ENCODE data around the gene SLC6A2.

SLC6A2 gene

DNA sequence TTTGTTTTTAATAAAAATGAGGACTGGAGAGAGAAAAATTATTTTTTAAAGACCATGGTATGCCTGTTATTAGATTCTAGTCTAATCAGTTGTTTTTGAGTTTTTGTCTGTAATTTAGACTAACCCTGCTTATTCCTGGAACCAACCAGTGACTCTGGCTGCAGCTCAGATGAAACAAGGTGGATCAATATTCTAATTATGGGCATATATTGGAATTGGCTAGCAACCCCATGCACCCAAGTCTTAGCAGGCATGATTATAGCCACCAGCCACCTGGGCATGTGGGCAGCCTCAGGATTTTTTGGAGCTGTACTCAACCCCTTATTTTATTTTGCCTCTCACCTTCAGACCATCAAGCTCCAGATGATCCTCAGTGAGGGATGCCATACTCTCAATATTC lies 21.6 kb upstream of the SLC6A2 start:
- Histone ChIP-seq H3K4me1 (ENCODE audit: low read depth, poor library complexity, severe bottlenecking) (no peaks in the 10 kb centered on the region), H3K4me2 (no peak overlapping the region), H3K79me2 (ENCODE audit: insufficient read depth, low read depth) (no peaks in the 10 kb centered on the region), H2AFZ (ENCODE audit: low read depth) (no peak overlapping the region), H3K36me3 (ENCODE audit: insufficient read depth) (no peaks in the 10 kb centered on the region), H3K27me3 (ENCODE audit: insufficient read depth, low read depth) (no peaks in the 10 kb centered on the region), H3K27ac (no peak overlapping the region), H3K4me3 (IDR thresholded peaks at IDR 0.05; ENCODE audit: insufficient read depth, low read depth, low read length) (no peak overlapping the region), H3K9ac (no peak overlapping the region), H4K20me1 (ENCODE audit: insufficient read depth) (no peaks in the 10 kb centered on the region)
- TF ChIP-seq, protein P1, sequence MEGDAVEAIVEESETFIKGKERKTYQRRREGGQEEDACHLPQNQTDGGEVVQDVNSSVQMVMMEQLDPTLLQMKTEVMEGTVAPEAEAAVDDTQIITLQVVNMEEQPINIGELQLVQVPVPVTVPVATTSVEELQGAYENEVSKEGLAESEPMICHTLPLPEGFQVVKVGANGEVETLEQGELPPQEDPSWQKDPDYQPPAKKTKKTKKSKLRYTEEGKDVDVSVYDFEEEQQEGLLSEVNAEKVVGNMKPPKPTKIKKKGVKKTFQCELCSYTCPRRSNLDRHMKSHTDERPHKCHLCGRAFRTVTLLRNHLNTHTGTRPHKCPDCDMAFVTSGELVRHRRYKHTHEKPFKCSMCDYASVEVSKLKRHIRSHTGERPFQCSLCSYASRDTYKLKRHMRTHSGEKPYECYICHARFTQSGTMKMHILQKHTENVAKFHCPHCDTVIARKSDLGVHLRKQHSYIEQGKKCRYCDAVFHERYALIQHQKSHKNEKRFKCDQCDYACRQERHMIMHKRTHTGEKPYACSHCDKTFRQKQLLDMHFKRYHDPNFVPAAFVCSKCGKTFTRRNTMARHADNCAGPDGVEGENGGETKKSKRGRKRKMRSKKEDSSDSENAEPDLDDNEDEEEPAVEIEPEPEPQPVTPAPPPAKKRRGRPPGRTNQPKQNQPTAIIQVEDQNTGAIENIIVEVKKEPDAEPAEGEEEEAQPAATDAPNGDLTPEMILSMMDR (conservative IDR thresholded peaks at IDR 0.05; ENCODE audit: low read depth, low read length), result no peak

GRCh38 chr16:55638256-55638655 lies 17.5 kb upstream of the SLC6A2 start:
- TF ChIP-seq, protein P1 (conservative IDR thresholded peaks at IDR 0.05; ENCODE audit: low read depth, low read length), result no peak
- no peaks in the 10 kb centered on the region for H3K79me2 ChIP-seq (ENCODE audit: insufficient read depth, low read depth)
- no peak overlapping the region for H2AFZ ChIP-seq (ENCODE audit: low read depth)
- no peak overlapping the region for H3K4me2 ChIP-seq
- no peaks in the 10 kb centered on the region for H4K20me1 ChIP-seq (ENCODE audit: insufficient read depth)
- H3K36me3 ChIP-seq (ENCODE audit: insufficient read depth), result no peaks in the 10 kb centered on the region
- no peaks in the 10 kb centered on the region for H3K4me1 ChIP-seq (ENCODE audit: low read depth, poor library complexity, severe bottlenecking)
- H3K27ac ChIP-seq, result no peak overlapping the region
- no peaks in the 10 kb centered on the region for H3K27me3 ChIP-seq (ENCODE audit: insufficient read depth, low read depth)
- no peak overlapping the region for H3K9ac ChIP-seq
- H3K4me3 ChIP-seq (IDR thresholded peaks at IDR 0.05; ENCODE audit: insufficient read depth, low read depth, low read length), result no peak overlapping the region

DNA sequence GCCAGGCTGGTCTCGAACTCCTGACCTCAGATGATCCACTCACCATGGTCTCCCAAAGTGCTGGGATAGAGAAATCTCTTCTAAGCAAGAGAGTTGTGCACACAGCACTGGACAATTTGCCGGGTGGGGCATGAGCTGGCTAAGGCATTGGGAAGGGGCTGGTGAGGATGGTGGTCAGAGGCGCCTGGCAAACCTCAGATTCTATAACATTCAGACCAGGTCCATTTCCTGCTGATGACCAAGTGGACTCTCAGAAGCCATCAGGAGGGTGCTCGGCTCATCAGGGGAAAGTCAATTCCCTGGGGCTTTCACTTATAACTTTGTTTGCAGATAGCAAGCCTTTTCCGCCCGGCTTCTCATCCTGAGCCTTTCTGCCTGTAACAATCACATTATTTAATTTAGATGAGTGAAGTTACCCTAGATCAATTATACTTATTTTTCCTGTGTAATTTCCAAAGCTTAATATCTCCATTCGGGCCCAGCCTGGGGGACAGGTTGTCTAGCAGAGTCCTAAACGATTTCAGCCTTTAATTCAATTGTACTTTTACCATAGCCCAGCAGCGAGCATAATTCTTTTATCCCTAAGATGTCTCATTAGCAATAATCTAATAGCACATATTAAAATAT lies 15.0 kb upstream of the SLC6A2 start:
- H3K36me3 ChIP-seq (ENCODE audit: insufficient read depth), result no peaks in the 10 kb centered on the region
- TF ChIP-seq, protein P1 (conservative IDR thresholded peaks at IDR 0.05; ENCODE audit: low read depth, low read length), result no peak
- no peak overlapping the region for H3K4me3 ChIP-seq (IDR thresholded peaks at IDR 0.05; ENCODE audit: insufficient read depth, low read depth, low read length)
- no peaks in the 10 kb centered on the region for H3K79me2 ChIP-seq (ENCODE audit: insufficient read depth, low read depth)
- no peak overlapping the region for H3K4me2 ChIP-seq
- H4K20me1 ChIP-seq (ENCODE audit: insufficient read depth), result no peaks in the 10 kb centered on the region
- H3K27ac ChIP-seq, result no peak overlapping the region
- H3K27me3 ChIP-seq (ENCODE audit: insufficient read depth, low read depth), result no peaks in the 10 kb centered on the region
- no peak overlapping the region for H3K9ac ChIP-seq
- no peaks in the 10 kb centered on the region for H3K4me1 ChIP-seq (ENCODE audit: low read depth, poor library complexity, severe bottlenecking)
- H2AFZ ChIP-seq (ENCODE audit: low read depth), result no peak overlapping the region

DNA sequence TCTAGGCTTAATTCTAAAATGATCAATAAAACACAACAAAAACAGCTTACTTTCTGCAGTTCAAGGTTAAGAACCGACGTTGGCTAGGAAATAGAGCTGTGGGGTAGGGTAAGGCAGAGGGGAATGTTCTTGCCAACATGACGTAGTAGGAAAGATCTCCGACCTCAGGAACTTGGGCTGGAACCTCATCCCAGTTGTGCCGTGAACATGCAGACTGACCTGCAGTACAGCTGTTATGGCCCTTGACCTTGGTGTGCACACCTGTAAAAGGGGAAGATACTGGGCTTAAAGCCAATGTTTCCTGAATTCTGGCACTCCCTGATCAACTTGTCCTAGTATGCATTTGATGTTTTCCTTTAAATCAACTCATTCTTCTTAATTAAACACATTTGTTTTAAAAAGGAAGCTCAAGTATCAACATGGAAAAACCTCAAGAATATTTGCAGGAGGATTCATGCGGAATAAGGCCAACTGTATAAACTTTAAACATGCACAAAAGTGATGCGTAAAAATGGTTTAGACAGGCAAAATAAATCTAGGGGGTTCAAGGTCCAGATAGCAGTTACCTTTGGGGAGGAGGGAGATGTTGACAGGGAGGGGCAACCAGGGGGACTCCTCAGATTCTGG lies 14.2 kb upstream of the SLC6A2 start:
- Histone ChIP-seq H3K4me1 (ENCODE audit: low read depth, poor library complexity, severe bottlenecking) (no peaks in the 10 kb centered on the region), H4K20me1 (ENCODE audit: insufficient read depth) (no peaks in the 10 kb centered on the region), H2AFZ (ENCODE audit: low read depth) (no peak overlapping the region), H3K79me2 (ENCODE audit: insufficient read depth, low read depth) (no peaks in the 10 kb centered on the region), H3K4me2 (no peak overlapping the region), H3K27me3 (ENCODE audit: insufficient read depth, low read depth) (no peaks in the 10 kb centered on the region), H3K27ac (no peak overlapping the region), H3K9ac (no peak overlapping the region), H3K4me3 (IDR thresholded peaks at IDR 0.05; ENCODE audit: insufficient read depth, low read depth, low read length) (no peak overlapping the region), H3K36me3 (ENCODE audit: insufficient read depth) (no peaks in the 10 kb centered on the region)
- TF ChIP-seq, protein P1 (conservative IDR thresholded peaks at IDR 0.05; ENCODE audit: low read depth, low read length), result no peak
